HG03135 (cell line): ENCODE results near the gene PRDM16.

Experiments used
- ATAC-seq: cut with Tn5 transposase; IDR thresholded peaks from one replicate; pipeline ENCODE4 v1.9.1; 2021; ENCODE audit warnings: mild to moderate bottlenecking, moderate library complexity; ENCODE audit not compliant: unreplicated experiment

Gene PRDM16

GRCh38 chr1:3120994-3121393 is 52.0 kb downstream of the PRDM16 start:
- ATAC-seq: no peak

- no peak for ATAC-seq
Observed at GRCh38 chr1:3121401-3122210, 52.6 kb downstream of the PRDM16 start.

GRCh38 chr1:3122311-3122710 is 53.3 kb downstream of the PRDM16 start:
- ATAC-seq: no peak

GRCh38 chr1:3124246-3124645 is 55.2 kb downstream of the PRDM16 start:
- ATAC-seq: no peak

- ATAC-seq: no peak
Observed at GRCh38 chr1:3125078-3125477, 56.1 kb downstream of the PRDM16 start.

GRCh38 chr1:3125546-3126368 is 56.8 kb downstream of the PRDM16 start:
- no peak for ATAC-seq

- ATAC-seq: no peak
Observed at GRCh38 chr1:3126756-3127678, 58.0 kb downstream of the PRDM16 start.

GRCh38 chr1:3127738-3128137 is 58.7 kb downstream of the PRDM16 start:
- no peak for ATAC-seq

GRCh38 chr1:3128431-3129132 is 59.6 kb downstream of the PRDM16 start:
- no peak for ATAC-seq

- ATAC-seq: no peak
Observed at GRCh38 chr1:3129133-3129490, 60.1 kb downstream of the PRDM16 start.

- no peak for ATAC-seq
Observed at GRCh38 chr1:3130268-3130667, 61.3 kb downstream of the PRDM16 start.

- no peak for ATAC-seq
Observed at GRCh38 chr1:3132660-3133059, 63.7 kb downstream of the PRDM16 start.

GRCh38 chr1:3133686-3134085 is 64.7 kb downstream of the PRDM16 start:
- ATAC-seq: no peak

- ATAC-seq: no peak
Observed at GRCh38 chr1:3134381-3135072, 65.5 kb downstream of the PRDM16 start.

- ATAC-seq: no peak
Observed at GRCh38 chr1:3135073-3135702, 66.2 kb downstream of the PRDM16 start.

- no peak for ATAC-seq
Observed at GRCh38 chr1:3135744-3136455, 66.9 kb downstream of the PRDM16 start.

GRCh38 chr1:3136532-3136931 is 67.5 kb downstream of the PRDM16 start:
- ATAC-seq: no peak

GRCh38 chr1:3137111-3138100 is 68.4 kb downstream of the PRDM16 start:
- ATAC-seq: no peak
